Heart left ventricle (tissue), 16 donors: ENCODE results near the gene TOR4A. TPM values are rescaled to one million over a fixed set of nuclear protein-coding genes. Genes with fewer than 3 reads are reported as not detected.
A peak's percentile ranks its signal among the peaks of the same experiment; 100 is the strongest.

Experiments used
- ATAC-seq, 4 donors: fragments of 200-7000 bp; cut with Tn5 transposase; one replicate each; pipeline ENCODE4 v1.9.1; 2020 to 2022; ENCODE audit warnings: moderate library complexity in 4 of 4, mild to moderate bottlenecking in 3 of 4, moderate number of reproducible peaks in 1 of 4
- DNase-seq, 5 donors: peaks; one replicate each; pipeline ENCODE4 v3.0.0-alpha.2; 2020
- H3K27ac ChIP-seq, 12 donors: fragments of 200-600 bp; sonication (generic) in 4 of 12; one replicate each; pipeline versions ENCODE4 v1.5.0 to v1.8.0; 2016 to 2022; ENCODE audit warnings: mild to moderate bottlenecking in 2 of 12
- H3K27me3 ChIP-seq, 9 donors: fragments of 200-600 bp; sonication (generic) in 2 of 9; one replicate each; pipeline versions ENCODE4 v1.5.1 to v1.8.0; 2016 to 2022; ENCODE audit warnings: mild to moderate bottlenecking in 3 of 9
- H3K36me3 ChIP-seq, 9 donors: fragments of 200-600 bp; sonication (generic) in 2 of 9; one replicate each; pipeline versions ENCODE4 v1.5.0 to v1.8.0; 2018 to 2022; ENCODE audit warnings: mild to moderate bottlenecking in 2 of 9
- H3K4me1 ChIP-seq, 12 donors: fragments of 200-600 bp; sonication (generic) in 4 of 12; one replicate each; pipeline versions ENCODE4 v1.5.0 to v1.8.0; 2016 to 2022; ENCODE audit warnings: mild to moderate bottlenecking in 3 of 12
- H3K4me3 ChIP-seq, 12 donors: fragments of 200-600 bp; sonication (generic) in 4 of 12; one replicate each; pipeline versions ENCODE4 v1.5.0 to v1.8.0; 2017 to 2022; ENCODE audit warnings: mild to moderate bottlenecking in 9 of 12, moderate library complexity in 4 of 12
- H3K9me3 ChIP-seq, 12 donors: fragments of 200-600 bp; sonication (generic) in 4 of 12; one replicate each; pipeline versions ENCODE4 v1.5.0 to v1.8.0; 2016 to 2022; ENCODE audit warnings: mild to moderate bottlenecking in 1 of 12
- POLR2A ChIP-seq, 2 donors: fragments of 450-650 bp; IDR thresholded peaks; one replicate each; pipeline ENCODE4 v1.6.1; 2017; ENCODE audit warnings: antibody characterized with exemption in 2 of 2, mild to moderate bottlenecking in 2 of 2, moderate library complexity in 2 of 2
- WGBS, 4 donors: extraction: QIAGEN DNeasy Blood & Tissue Kit in 2 of 4; methylation state at CpG; one replicate each; pipeline versions ENCODE4 v1.1.5 to v1.1.7; 2013 to 2018; 5-methylcytosine and 5-hydroxymethylcytosine counted together
- intact Hi-C, 10 donors: fragments of 100-400 bp; cut with DNase I; formaldehyde crosslinking; loops; one replicate each; pipeline versions ENCODE4 v1.11.1 to v1.14.2; 2022
- polyA plus RNA-seq, 2 donors: library from polyadenylated mRNA; stranded (reverse); fragments of 200-250 nt; gene quantifications; one replicate each; pipeline ENCODE4 v1.2.3, GENCODE V29; 2013
- total RNA-seq, 9 donors: library from RNA; depleted of rRNA in 2 of 9; stranded (reverse); fragments of >200 nt in 2 of 9; fragmentation: NEBNext Ultra II Directional in 3 of 9; extraction: Animal tissue kit (Norgen Biotek cat#: 25700) in 3 of 9; gene quantifications; one replicate each; pipeline versions ENCODE4 v1.1.0 to v1.2.4, GENCODE V29; 2016 to 2023
- TF ChIP-seq, protein P1 (sequence below), 12 donors: fragments of 200-600 bp; sonication (generic) in 4 of 12; IDR thresholded peaks; one replicate each; pipeline versions ENCODE4 v1.5.0 to v1.8.0; 2018 to 2022; ENCODE audit warnings: antibody characterized with exemption in 12 of 12, mild to moderate bottlenecking in 5 of 12
- donor health status: ischemic (EF 13 %, LVEDD 7.1; RV severe dilation, severe dysfunction).
- donor health status: healthy with polysubstance abuse.
- donor health status: DM: no; HTN: yes; CAD: no.
- donor health status: DM: no; HTN: no; CAD: no.
- donor health status: ischemic (EF 25% LVEDD 6.9; RV normal size, moderate dysfunction).
- donor health status: ischemic (EF 25% LVEDD 5.7; RV mildly dilated, moderate dysfunction).
- donor health status: healthy.
- donor health status: DM: yes; HTN: yes; CAD: no.
- donor health status: ischemic (EF 35%, LVEDD 5.7; RV mildly dilated, moderate dysfunction).
- donor health status: nonischemic (EF 11% LVEDD 7.7; RV severe dilation, severe dysfunction).
- donor health status: DM: yes; HTN: yes; CAD: no.
- donor health status: PGD.
- donor health status: ischemic (EF 29% LVEDD 5.4; RV normal size, mild dysfunction).
- donor health status: nonischemic (EF 23%, LVEDD 6.1; RV moderate dilation, normal function).

The TOR4A gene
- total and polyA plus RNA-seq, 11 donors: 6.6 to 46.4 (median 16.4) TPM

GRCh38 chr9:137245450-137246421 lies 31.8 kb upstream of the TOR4A start:
- Histone ChIP-seq H3K36me3 (peaks cover 0 to 24% (median 18%) of the 10 kb centered on the region in 9 donors), H3K4me3 (no peak overlapping the region), H3K27ac (no peak overlapping the region), H3K4me1 (peaks cover 0 to 40% (median 30%) of the 10 kb centered on the region in 12 donors), H3K27me3 (no peaks in the 10 kb centered on the region), H3K9me3 (no peaks in the 10 kb centered on the region)
- no peak for TF ChIP-seq POLR2A (IDR thresholded peaks at IDR 0.05)
- ATAC-seq: no peak
- DNase-seq: no peak
- intact Hi-C loops: no loop called here
- 92 to 94% (median 93%) methylated on average over 18 to 25 of the region's 25 CpGs for WGBS, 4 donors

DNA sequence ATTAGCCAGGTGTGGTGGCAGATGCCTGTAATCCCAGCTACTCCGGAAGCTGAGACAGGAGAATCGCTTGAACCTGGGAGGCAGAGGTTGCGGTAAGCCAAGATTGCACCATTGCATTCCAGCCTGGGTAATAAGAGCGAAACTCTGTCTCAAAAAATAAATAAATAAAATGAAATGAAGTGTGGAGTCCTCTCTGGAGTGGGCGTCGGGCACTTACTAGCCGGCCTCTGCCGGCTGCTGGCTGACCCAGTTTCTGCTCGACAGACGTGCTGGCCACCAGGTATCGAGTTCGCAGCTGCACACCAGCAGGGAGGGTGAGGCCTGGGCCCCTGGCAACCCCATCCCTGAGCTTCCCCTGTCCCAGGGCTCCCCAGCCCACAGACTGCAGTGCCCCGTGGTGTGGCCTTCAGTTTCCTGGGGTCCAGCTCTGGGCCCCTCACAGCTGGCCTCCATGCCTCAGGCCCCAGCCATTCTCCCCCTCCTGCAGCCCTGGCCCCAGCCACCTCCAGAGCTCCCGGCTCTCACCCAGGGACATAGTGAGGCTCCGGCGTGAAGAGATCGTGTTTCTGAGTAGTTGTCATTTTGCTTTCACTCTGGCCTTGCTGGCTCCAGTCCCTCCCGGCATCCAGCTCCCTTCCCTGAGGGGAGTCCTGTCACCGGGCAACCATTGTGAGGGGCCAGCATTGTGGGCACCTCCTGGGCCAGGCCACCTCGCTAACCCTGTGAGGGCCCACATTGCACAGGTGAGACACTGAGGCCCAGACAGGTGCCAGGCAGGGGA lies 30.2 kb upstream of the TOR4A start:
- 73 to 83% (median 81%) methylated on average over 19 to 20 of the region's 20 CpGs for WGBS, 4 donors
- peaks cover 0 to 37% (median 27%) of the 10 kb centered on the region in 12 donors for H3K4me1 ChIP-seq
- no peaks in the 10 kb centered on the region for H3K9me3 ChIP-seq
- peaks cover 0 to 17% (median 15%) of the 10 kb centered on the region in 9 donors for H3K36me3 ChIP-seq
- intact Hi-C loops: no loop called here
- DNase-seq (no peak), ATAC-seq (peak in 1 of 4 donors; percentile 2)
- H3K27me3 ChIP-seq: no peaks in the 10 kb centered on the region
- no peak overlapping the region for H3K27ac ChIP-seq
- H3K4me3 ChIP-seq: no peak overlapping the region
- TF ChIP-seq POLR2A (IDR thresholded peaks at IDR 0.05): no peak
- TF ChIP-seq, protein P1, sequence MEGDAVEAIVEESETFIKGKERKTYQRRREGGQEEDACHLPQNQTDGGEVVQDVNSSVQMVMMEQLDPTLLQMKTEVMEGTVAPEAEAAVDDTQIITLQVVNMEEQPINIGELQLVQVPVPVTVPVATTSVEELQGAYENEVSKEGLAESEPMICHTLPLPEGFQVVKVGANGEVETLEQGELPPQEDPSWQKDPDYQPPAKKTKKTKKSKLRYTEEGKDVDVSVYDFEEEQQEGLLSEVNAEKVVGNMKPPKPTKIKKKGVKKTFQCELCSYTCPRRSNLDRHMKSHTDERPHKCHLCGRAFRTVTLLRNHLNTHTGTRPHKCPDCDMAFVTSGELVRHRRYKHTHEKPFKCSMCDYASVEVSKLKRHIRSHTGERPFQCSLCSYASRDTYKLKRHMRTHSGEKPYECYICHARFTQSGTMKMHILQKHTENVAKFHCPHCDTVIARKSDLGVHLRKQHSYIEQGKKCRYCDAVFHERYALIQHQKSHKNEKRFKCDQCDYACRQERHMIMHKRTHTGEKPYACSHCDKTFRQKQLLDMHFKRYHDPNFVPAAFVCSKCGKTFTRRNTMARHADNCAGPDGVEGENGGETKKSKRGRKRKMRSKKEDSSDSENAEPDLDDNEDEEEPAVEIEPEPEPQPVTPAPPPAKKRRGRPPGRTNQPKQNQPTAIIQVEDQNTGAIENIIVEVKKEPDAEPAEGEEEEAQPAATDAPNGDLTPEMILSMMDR (IDR thresholded peaks at IDR 0.05): no peak

DNA sequence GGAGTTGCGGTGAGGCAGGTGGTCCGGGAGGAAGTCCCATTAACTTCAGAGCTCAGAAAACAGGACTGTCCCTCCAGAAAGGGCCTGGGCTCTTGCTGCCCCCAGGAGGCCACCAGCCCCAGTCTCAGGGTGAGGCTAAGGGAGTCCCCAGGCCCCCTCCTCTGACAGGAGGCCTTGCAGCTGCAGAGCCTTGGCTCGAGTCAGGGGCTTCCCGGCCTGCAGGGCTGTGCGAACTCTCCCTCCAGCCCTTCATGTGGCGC lies 29.7 kb upstream of the TOR4A start:
- intact Hi-C loops: no loop called here
- 89 to 91% (median 90%) methylated on average over 4 to 6 of the region's 6 CpGs for WGBS, 4 donors

GRCh38 chr9:137250329-137251193 lies 27.0 kb upstream of the TOR4A start:
- Histone ChIP-seq H3K4me3 (no peak overlapping the region), H3K27me3 (no peaks in the 10 kb centered on the region), H3K36me3 (no peaks in the 10 kb centered on the region), H3K9me3 (no peaks in the 10 kb centered on the region), H3K27ac (peak overlapping the region in 9 of 12 donors; percentile 8 to 63 (median 46)), H3K4me1 (peaks cover 0 to 31% (median 14%) of the 10 kb centered on the region in 12 donors)
- 36 to 61% (median 52%) methylated on average over 9 to 17 of the region's 18 CpGs for WGBS, 4 donors
- no peak for DNase-seq
- ATAC-seq: peak in 3 of 4 donors; percentile 2 to 46 (median 34)
- intact Hi-C loops: no loop called here
- no peak for TF ChIP-seq POLR2A (IDR thresholded peaks at IDR 0.05)

More for the DNA sequence above, 29.7 kb upstream of the TOR4A start:
- TF ChIP-seq, protein P1 (IDR thresholded peaks at IDR 0.05): no peak
- Histone ChIP-seq H3K36me3 (peaks cover 0 to 12% (median 10%) of the 10 kb centered on the region in 9 donors), H3K4me3 (no peak overlapping the region), H3K4me1 (peaks cover 0 to 32% (median 22%) of the 10 kb centered on the region in 12 donors), H3K27ac (no peak overlapping the region), H3K27me3 (no peaks in the 10 kb centered on the region), H3K9me3 (no peaks in the 10 kb centered on the region)
- DNase-seq (no peak), ATAC-seq (no peak)
